GM18858 (cell line): ENCODE data around the gene CADM2.

ENCODE experiments used
- ATAC-seq: cut with Tn5 transposase; IDR thresholded peaks from one replicate; pipeline ENCODE4 v1.9.1; 2021; ENCODE audit not compliant: unreplicated experiment

The CADM2 gene

GRCh38 chr3:85176799-85177198 is 218.0 kb downstream of the CADM2 start:
- ATAC-seq, result no peak

- ATAC-seq, result no peak
These were observed 224.4 kb downstream of the CADM2 start for GRCh38 chr3:85182975-85183752.

- ATAC-seq, result no peak
These were observed 226.7 kb downstream of the CADM2 start for GRCh38 chr3:85185495-85185894.

GRCh38 chr3:85189731-85190130 is 230.9 kb downstream of the CADM2 start:
- ATAC-seq, result no peak

- no peak for ATAC-seq
These were observed 234.8 kb downstream of the CADM2 start for GRCh38 chr3:85193565-85193964.

- no peak for ATAC-seq
These were observed 249.9 kb downstream of the CADM2 start for GRCh38 chr3:85208650-85209049.

- no peak for ATAC-seq
These were observed 251.8 kb downstream of the CADM2 start for GRCh38 chr3:85210540-85210939.

- no peak for ATAC-seq
These were observed 270.2 kb downstream of the CADM2 start for GRCh38 chr3:85228966-85229365.

GRCh38 chr3:85244091-85244490 is 285.3 kb downstream of the CADM2 start:
- no peak for ATAC-seq

- ATAC-seq, result no peak
These were observed 285.7 kb downstream of the CADM2 start for GRCh38 chr3:85244519-85244918.

GRCh38 chr3:85251766-85252165 is 293.0 kb downstream of the CADM2 start:
- no peak for ATAC-seq

- ATAC-seq, result no peak
These were observed 293.9 kb downstream of the CADM2 start for GRCh38 chr3:85252686-85253085.

GRCh38 chr3:85254738-85255137 is 295.9 kb downstream of the CADM2 start:
- ATAC-seq, result no peak

- ATAC-seq, result no peak
These were observed 297.2 kb downstream of the CADM2 start for GRCh38 chr3:85255949-85256348.

GRCh38 chr3:85258326-85258725 is 299.5 kb downstream of the CADM2 start:
- ATAC-seq, result no peak

GRCh38 chr3:85258819-85259218 is 300.0 kb downstream of the CADM2 start:
- no peak for ATAC-seq

- no peak for ATAC-seq
These were observed 301.0 kb downstream of the CADM2 start for GRCh38 chr3:85259748-85260147.

GRCh38 chr3:85264381-85264780 is 305.6 kb downstream of the CADM2 start:
- ATAC-seq, result no peak

GRCh38 chr3:85270488-85270887 is 311.7 kb downstream of the CADM2 start:
- ATAC-seq, result no peak

- ATAC-seq, result no peak
These were observed 313.1 kb downstream of the CADM2 start for GRCh38 chr3:85271911-85272310.

GRCh38 chr3:85288257-85288656 is 329.5 kb downstream of the CADM2 start:
- ATAC-seq, result no peak

GRCh38 chr3:85297291-85297690 is 338.5 kb downstream of the CADM2 start:
- no peak for ATAC-seq

GRCh38 chr3:85298032-85298431 is 339.2 kb downstream of the CADM2 start:
- ATAC-seq, result no peak
